Gastrocnemius medialis (tissue), 4 donors: ENCODE results near the gene NLGN1. TPM values are rescaled to one million over a fixed set of nuclear protein-coding genes. Genes with fewer than 3 reads are reported as not detected.

Source experiments
- ATAC-seq, 2 donors: fragments of 150-250 bp; one replicate each; pipeline ENCODE4 v1.9.1; 2016
- DNase-seq, 2 donors: peaks; one replicate each; pipeline ENCODE4 v3.0.0-alpha.2; 2019
- H3K27ac ChIP-seq, 4 donors: fragments of 200-600 bp; sonication (generic); 1 replicate in 1 of 4; 2 replicates in 3 of 4; pipeline ENCODE4 v1.5.1; 2016 to 2018; ENCODE audit warnings: mild to moderate bottlenecking in 2 of 4, moderate library complexity in 1 of 4
- H3K27me3 ChIP-seq, 3 donors: fragments of 200-600 bp; sonication (generic) in 2 of 3; 1 replicate in 1 of 3; 2 replicates in 2 of 3; pipeline versions ENCODE4 v1.5.1 to v1.6.0; 2016 to 2019; ENCODE audit warnings: mild to moderate bottlenecking in 1 of 3, moderate library complexity in 1 of 3
- H3K36me3 ChIP-seq, 2 donors: fragments of 200-600 bp; sonication (generic) in 1 of 2; one replicate each; pipeline ENCODE4 v1.5.1; 2017 to 2018
- H3K4me1 ChIP-seq, 2 donors: fragments of 200-600 bp; sonication (generic) in 1 of 2; one replicate each; pipeline ENCODE4 v1.5.1; 2016 to 2017; ENCODE audit warnings: mild to moderate bottlenecking in 2 of 2
- H3K4me3 ChIP-seq, 4 donors: fragments of 200-600 bp; sonication (generic) in 3 of 4; 1 replicate in 1 of 4; 2 replicates in 3 of 4; pipeline ENCODE4 v1.5.1; 2016 to 2019; ENCODE audit warnings: mild to moderate bottlenecking in 2 of 4
- H3K9me3 ChIP-seq, 3 donors: fragments of 200-600 bp; sonication (generic) in 2 of 3; 1 replicate in 1 of 3; 2 replicates in 2 of 3; pipeline ENCODE4 v1.5.1; 2016 to 2019
- CTCF ChIP-seq, 5 experiments: fragments of 450-650 bp in 3 of 5; fragments of 200-600 bp in 2 of 5; sonication (generic) in 2 of 5; IDR thresholded peaks in 4 of 5; conservative IDR thresholded peaks in 1 of 5; 1 replicate in 4 of 5; 2 replicates in 1 of 5; pipeline ENCODE4 v1.5.1; 2016 to 2019; ENCODE audit warnings: antibody characterized with exemption in 5 of 5, mild to moderate bottlenecking in 3 of 5, moderate library complexity in 3 of 5
- POLR2A ChIP-seq, 2 donors: fragments of 450-650 bp; IDR thresholded peaks; one replicate each; pipeline ENCODE4 v1.6.1; 2017; ENCODE audit warnings: antibody characterized with exemption in 2 of 2, mild to moderate bottlenecking in 2 of 2, moderate library complexity in 2 of 2
- in situ Hi-C, 4 donors: fragments of 200-750 bp; cut with MboI; loops; one replicate each; pipeline versions ENCODE4 v1.15.0 to v1.8.0; 2017; ENCODE audit warnings: low sequenced_read_pairs in 4 of 4
- intact Hi-C: fragments of 100-400 bp; cut with DNase I; formaldehyde crosslinking; loops from one replicate; pipeline ENCODE4 v1.15.1; 2023; ENCODE audit warnings: low total_unique reads
- total RNA-seq, 4 donors: library from RNA; depleted of rRNA; stranded (reverse); fragments of >200 nt; gene quantifications; one replicate each; pipeline versions ENCODE4 v1.1.0 to v1.2.3, GENCODE V29; 2016

NLGN1 gene
- total RNA-seq, 4 donors from 2014 or later = 0.52 to 1.9 (median 1.1) TPM

- in situ Hi-C loops (no loop called here), intact Hi-C loops (no loop called here)
- Histone ChIP-seq H3K27ac (no peak overlapping the region), H3K4me1 (no peaks in the 10 kb centered on the region), H3K27me3 (no peaks in the 10 kb centered on the region), H3K4me3 (no peak overlapping the region), H3K9me3 (no peaks in the 10 kb centered on the region), H3K36me3 (no peaks in the 10 kb centered on the region)
- no peak for TF ChIP-seq CTCF (IDR thresholded peaks at IDR 0.05 in 4 of 5, conservative IDR thresholded peaks at IDR 0.05 in 1 of 5)
- TF ChIP-seq POLR2A (IDR thresholded peaks at IDR 0.05) = no peak
- DNase-seq (no peak), ATAC-seq (no peak)
Observed at GRCh38 chr3:174002543-174002942, 605.0 kb downstream of the NLGN1 start.

GRCh38 chr3:174010907-174011306 is 613.4 kb downstream of the NLGN1 start:
- H3K9me3 ChIP-seq = no peaks in the 10 kb centered on the region
- H3K4me1 ChIP-seq = no peaks in the 10 kb centered on the region
- H3K4me3 ChIP-seq = no peak overlapping the region
- H3K27ac ChIP-seq = no peak overlapping the region
- ATAC-seq (no peak), DNase-seq (no peak)
- H3K36me3 ChIP-seq = no peaks in the 10 kb centered on the region
- H3K27me3 ChIP-seq = no peaks in the 10 kb centered on the region
- in situ Hi-C loops = no loop called here
- TF ChIP-seq CTCF (IDR thresholded peaks at IDR 0.05 in 4 of 5, conservative IDR thresholded peaks at IDR 0.05 in 1 of 5) (no peak), POLR2A (IDR thresholded peaks at IDR 0.05) (no peak)
- intact Hi-C loops = no loop called here

- ATAC-seq (no peak), DNase-seq (no peak)
- no peaks in the 10 kb centered on the region for H3K36me3 ChIP-seq
- intact Hi-C loops (no loop called here), in situ Hi-C loops (no loop called here)
- TF ChIP-seq POLR2A (IDR thresholded peaks at IDR 0.05) (no peak), CTCF (IDR thresholded peaks at IDR 0.05 in 4 of 5, conservative IDR thresholded peaks at IDR 0.05 in 1 of 5) (no peak)
- H3K9me3 ChIP-seq = no peaks in the 10 kb centered on the region
- H3K27ac ChIP-seq = no peak overlapping the region
- H3K4me1 ChIP-seq = no peaks in the 10 kb centered on the region
- no peaks in the 10 kb centered on the region for H3K27me3 ChIP-seq
- H3K4me3 ChIP-seq = no peak overlapping the region
Observed at GRCh38 chr3:174016186-174016585, 618.6 kb downstream of the NLGN1 start.

- no peaks in the 10 kb centered on the region for H3K36me3 ChIP-seq
- no peak overlapping the region for H3K27ac ChIP-seq
- ATAC-seq = no peak
- in situ Hi-C loops = no loop called here
- no peak for DNase-seq
- intact Hi-C loops = no loop called here
- no peak overlapping the region for H3K4me3 ChIP-seq
- H3K9me3 ChIP-seq = no peaks in the 10 kb centered on the region
- no peaks in the 10 kb centered on the region for H3K4me1 ChIP-seq
- TF ChIP-seq POLR2A (IDR thresholded peaks at IDR 0.05) (no peak), CTCF (IDR thresholded peaks at IDR 0.05 in 4 of 5, conservative IDR thresholded peaks at IDR 0.05 in 1 of 5) (no peak)
- H3K27me3 ChIP-seq = no peaks in the 10 kb centered on the region
Observed at GRCh38 chr3:174020156-174020555, 622.6 kb downstream of the NLGN1 start.

DNA sequence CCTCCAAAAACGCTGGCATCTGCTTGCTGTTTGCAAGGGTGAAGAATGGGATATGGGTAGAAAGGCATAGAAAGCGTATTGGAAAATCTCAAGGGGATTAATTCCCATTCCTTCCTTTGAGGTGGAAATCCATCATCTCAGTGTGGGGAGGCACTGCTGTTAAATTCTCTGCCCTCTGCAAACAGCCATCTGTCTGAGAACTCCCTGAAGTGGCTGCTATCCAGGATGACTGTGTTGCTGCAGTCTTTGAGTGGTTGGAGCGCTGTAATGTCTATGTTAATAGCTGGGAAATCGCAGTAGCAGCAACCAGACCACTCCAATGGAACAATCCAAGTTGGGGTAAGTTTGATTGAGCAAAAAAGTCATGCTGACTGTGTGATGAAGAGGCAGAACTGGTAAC is 625.9 kb downstream of the NLGN1 start:
- Histone ChIP-seq H3K4me1 (no peaks in the 10 kb centered on the region), H3K27me3 (no peaks in the 10 kb centered on the region), H3K4me3 (no peak overlapping the region), H3K9me3 (no peaks in the 10 kb centered on the region), H3K27ac (no peak overlapping the region), H3K36me3 (no peaks in the 10 kb centered on the region)
- ATAC-seq = no peak
- DNase-seq = no peak
- TF ChIP-seq POLR2A (IDR thresholded peaks at IDR 0.05) (no peak), CTCF (IDR thresholded peaks at IDR 0.05 in 4 of 5, conservative IDR thresholded peaks at IDR 0.05 in 1 of 5) (no peak)
- intact Hi-C loops = no loop called here
- in situ Hi-C loops = no loop called here
